Activated naive CD4-positive, alpha-beta T cell treated with anti-CD3 and anti-CD28 coated beads, Interleukin-2, amount 10 ng/mL, durations not matched to agents 7 days and 5 days (primary cell): ENCODE measurements around the gene C5AR2.

Experiments
- CTCF ChIA-PET: fragments of 350-600 bp; sonication (Branson Sonifier 250); formaldehyde crosslinking; loops from one replicate; lab custom pipeline; 2021; ENCODE audit warnings: antibody characterized with exemption; lab: Charles Lee
- DNase-seq: peaks from one replicate; pipeline ENCODE4 v3.0.0-alpha.2; 2020
- H3K27ac Mint-ChIP-seq: one replicate; pipeline ENCODE4 v1.8.0; 2021; ENCODE audit warnings: mild to moderate bottlenecking, moderate library complexity, mixed read lengths
- H3K27me3 Mint-ChIP-seq: one replicate; pipeline ENCODE4 v1.8.0; 2021; ENCODE audit warnings: mild to moderate bottlenecking, mixed read lengths
- H3K36me3 Mint-ChIP-seq: one replicate; pipeline ENCODE4 v1.8.0; 2021; ENCODE audit warnings: mixed read lengths
- H3K4me1 Mint-ChIP-seq: one replicate; pipeline ENCODE4 v1.8.0; 2021; ENCODE audit warnings: mixed read lengths
- H3K4me3 Mint-ChIP-seq: one replicate; pipeline ENCODE4 v1.8.0; 2021; ENCODE audit warnings: mild to moderate bottlenecking, moderate library complexity, mixed read lengths
- H3K9me3 Mint-ChIP-seq: one replicate; pipeline ENCODE4 v1.8.0; 2021; ENCODE audit warnings: mixed read lengths

C5AR2 gene

GRCh38 chr19:47390533-47391488 lies 58.8 kb downstream of the C5AR2 start:
- H3K36me3 Mint-ChIP-seq: no peaks in the 10 kb centered on the region
- CTCF ChIA-PET: interaction anchor here (0.7 to 3.6 kb wide), 21 partner anchors 9 to 378 kb away, joined by 3 to 37 read pairs (median 4); partner anchors contain the start of gene DHX34
- H3K4me3 Mint-ChIP-seq: no peak overlapping the region
- H3K9me3 Mint-ChIP-seq: no peaks in the 10 kb centered on the region
- peaks cover 19% of the 10 kb centered on the region for H3K27me3 Mint-ChIP-seq
- no peak overlapping the region for H3K27ac Mint-ChIP-seq
- H3K4me1 Mint-ChIP-seq: peaks cover 14% of the 10 kb centered on the region
- no peak for DNase-seq

- H3K9me3 Mint-ChIP-seq: no peaks in the 10 kb centered on the region
- CTCF ChIA-PET: interaction anchor here (0.7 to 3.6 kb wide), 19 partner anchors 10 to 379 kb away, joined by 3 to 37 read pairs (median 5); partner anchors contain the start of gene DHX34
- peaks cover 19% of the 10 kb centered on the region for H3K27me3 Mint-ChIP-seq
- DNase-seq: peak; percentile 90
- no peaks in the 10 kb centered on the region for H3K36me3 Mint-ChIP-seq
- no peak overlapping the region for H3K27ac Mint-ChIP-seq
- no peak overlapping the region for H3K4me3 Mint-ChIP-seq
- H3K4me1 Mint-ChIP-seq: peaks cover 14% of the 10 kb centered on the region
Observed at GRCh38 chr19:47391510-47392223, 59.7 kb downstream of the C5AR2 start.
